ENCODE data around the gene KMT2C. TPM values are rescaled to one million over a fixed set of nuclear protein-coding genes. Genes with fewer than 3 reads are reported as not detected.
"Not testable (repeated sequence)": the region's sequence is repeated elsewhere in the genome, so short reads cannot be mapped to it uniquely, and the experiment has no call there.

KMT2C gene
- total RNA-seq, 4 donors from 2014 or later: 44.1 to 67.6 (median 63.9) TPM

DNA sequence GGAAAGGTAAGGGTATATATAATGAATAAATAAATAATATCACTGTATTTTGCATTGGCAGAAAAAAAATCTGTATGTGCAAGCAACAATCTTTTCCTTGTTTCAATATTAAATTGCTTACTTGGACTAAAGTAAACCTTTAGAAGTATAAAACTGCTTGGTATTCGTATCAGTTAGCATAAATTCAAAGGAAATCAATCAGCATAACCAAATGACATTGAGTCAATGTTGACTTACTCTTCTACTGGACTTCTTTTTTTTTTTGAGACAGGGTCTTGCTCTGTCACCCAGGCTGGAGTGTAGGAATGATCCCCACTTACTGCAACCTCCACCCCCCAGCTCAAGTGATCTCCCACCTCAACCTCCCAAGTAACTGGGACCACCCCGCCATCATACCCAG lies 42.3 kb upstream of the KMT2C start:
- Histone ChIP-seq H3K27me3 (no peaks in the 10 kb centered on the region), H3K4me1 (no peaks in the 10 kb centered on the region), H3K9me3 (no peaks in the 10 kb centered on the region), H3K27ac (no peak overlapping the region), H3K4me3 (no peak overlapping the region), H3K36me3 (no peaks in the 10 kb centered on the region)
- TF ChIP-seq, protein P1, sequence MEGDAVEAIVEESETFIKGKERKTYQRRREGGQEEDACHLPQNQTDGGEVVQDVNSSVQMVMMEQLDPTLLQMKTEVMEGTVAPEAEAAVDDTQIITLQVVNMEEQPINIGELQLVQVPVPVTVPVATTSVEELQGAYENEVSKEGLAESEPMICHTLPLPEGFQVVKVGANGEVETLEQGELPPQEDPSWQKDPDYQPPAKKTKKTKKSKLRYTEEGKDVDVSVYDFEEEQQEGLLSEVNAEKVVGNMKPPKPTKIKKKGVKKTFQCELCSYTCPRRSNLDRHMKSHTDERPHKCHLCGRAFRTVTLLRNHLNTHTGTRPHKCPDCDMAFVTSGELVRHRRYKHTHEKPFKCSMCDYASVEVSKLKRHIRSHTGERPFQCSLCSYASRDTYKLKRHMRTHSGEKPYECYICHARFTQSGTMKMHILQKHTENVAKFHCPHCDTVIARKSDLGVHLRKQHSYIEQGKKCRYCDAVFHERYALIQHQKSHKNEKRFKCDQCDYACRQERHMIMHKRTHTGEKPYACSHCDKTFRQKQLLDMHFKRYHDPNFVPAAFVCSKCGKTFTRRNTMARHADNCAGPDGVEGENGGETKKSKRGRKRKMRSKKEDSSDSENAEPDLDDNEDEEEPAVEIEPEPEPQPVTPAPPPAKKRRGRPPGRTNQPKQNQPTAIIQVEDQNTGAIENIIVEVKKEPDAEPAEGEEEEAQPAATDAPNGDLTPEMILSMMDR (IDR thresholded peaks at IDR 0.05 in 4 of 5, conservative IDR thresholded peaks at IDR 0.05 in 1 of 5): no peak
- no peak for TF ChIP-seq POLR2A (IDR thresholded peaks at IDR 0.05)
- no peak for ATAC-seq
- no peak for DNase-seq
- in situ Hi-C loops (cut with MboI; ENCODE audit: low sequenced_read_pairs in 4 of 4): no loop called here
- intact Hi-C loops (cut with DNase I; ENCODE audit: low total_unique reads): no loop called here

DNA sequence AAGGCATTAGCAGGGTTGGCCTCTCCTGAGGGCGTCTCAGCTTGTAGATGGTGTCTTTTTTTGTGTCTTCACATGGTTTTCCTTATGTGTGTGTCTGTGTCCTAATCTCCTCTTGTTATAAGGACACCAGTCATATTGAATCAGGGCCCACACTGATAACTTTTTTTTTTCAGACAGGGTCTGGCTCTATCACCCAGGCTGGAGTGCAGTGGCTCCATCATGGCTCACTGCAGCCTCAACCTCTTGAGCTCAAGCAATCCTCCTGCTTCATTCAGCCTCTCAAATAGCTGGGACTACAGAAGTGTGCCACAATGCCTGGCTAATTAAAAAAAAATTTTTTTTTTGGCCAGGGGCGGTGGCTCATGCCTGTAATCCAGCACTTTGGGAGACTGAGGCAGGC lies 41.3 kb upstream of the KMT2C start:
- intact Hi-C loops (cut with DNase I; ENCODE audit: low total_unique reads) (no loop called here), in situ Hi-C loops (cut with MboI; ENCODE audit: low sequenced_read_pairs in 4 of 4) (no loop called here)
- Histone ChIP-seq H3K27ac (no peak overlapping the region), H3K4me1 (no peaks in the 10 kb centered on the region), H3K9me3 (no peaks in the 10 kb centered on the region), H3K4me3 (no peak overlapping the region), H3K27me3 (no peaks in the 10 kb centered on the region), H3K36me3 (no peaks in the 10 kb centered on the region)
- TF ChIP-seq, protein P1 (IDR thresholded peaks at IDR 0.05 in 4 of 5, conservative IDR thresholded peaks at IDR 0.05 in 1 of 5): no peak
- no peak for TF ChIP-seq POLR2A (IDR thresholded peaks at IDR 0.05)
- DNase-seq: no peak
- no peak for ATAC-seq

DNA sequence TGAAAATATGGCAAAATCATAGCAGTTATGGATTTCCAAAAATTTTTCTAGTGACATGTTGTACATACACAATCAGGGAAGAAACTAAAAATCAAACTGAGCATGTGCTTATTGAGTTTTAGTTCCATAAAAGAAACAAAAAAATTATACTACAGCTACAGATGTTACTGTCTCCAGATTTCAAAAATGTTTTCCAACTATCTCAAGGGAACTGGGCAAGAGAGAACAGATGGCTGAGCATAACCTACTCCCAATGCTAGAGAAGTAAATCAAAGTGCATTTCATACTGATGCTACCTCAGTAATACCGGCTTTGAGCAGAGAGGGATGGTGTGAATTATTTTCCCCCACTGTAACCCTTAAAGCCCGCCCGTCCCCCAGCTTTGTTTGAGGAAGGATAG lies 40.7 kb upstream of the KMT2C start:
- TF ChIP-seq, protein P1 (IDR thresholded peaks at IDR 0.05 in 4 of 5, conservative IDR thresholded peaks at IDR 0.05 in 1 of 5): no peak
- TF ChIP-seq POLR2A (IDR thresholded peaks at IDR 0.05): no peak
- no peaks in the 10 kb centered on the region for H3K36me3 ChIP-seq
- H3K4me3 ChIP-seq: no peak overlapping the region
- intact Hi-C loops (cut with DNase I; ENCODE audit: low total_unique reads) (no loop called here), in situ Hi-C loops (cut with MboI; ENCODE audit: low sequenced_read_pairs in 4 of 4) (no loop called here)
- H3K4me1 ChIP-seq: no peaks in the 10 kb centered on the region
- H3K27ac ChIP-seq: no peak overlapping the region
- H3K9me3 ChIP-seq: no peaks in the 10 kb centered on the region
- no peak for ATAC-seq
- DNase-seq: no peak
- no peaks in the 10 kb centered on the region for H3K27me3 ChIP-seq

DNA sequence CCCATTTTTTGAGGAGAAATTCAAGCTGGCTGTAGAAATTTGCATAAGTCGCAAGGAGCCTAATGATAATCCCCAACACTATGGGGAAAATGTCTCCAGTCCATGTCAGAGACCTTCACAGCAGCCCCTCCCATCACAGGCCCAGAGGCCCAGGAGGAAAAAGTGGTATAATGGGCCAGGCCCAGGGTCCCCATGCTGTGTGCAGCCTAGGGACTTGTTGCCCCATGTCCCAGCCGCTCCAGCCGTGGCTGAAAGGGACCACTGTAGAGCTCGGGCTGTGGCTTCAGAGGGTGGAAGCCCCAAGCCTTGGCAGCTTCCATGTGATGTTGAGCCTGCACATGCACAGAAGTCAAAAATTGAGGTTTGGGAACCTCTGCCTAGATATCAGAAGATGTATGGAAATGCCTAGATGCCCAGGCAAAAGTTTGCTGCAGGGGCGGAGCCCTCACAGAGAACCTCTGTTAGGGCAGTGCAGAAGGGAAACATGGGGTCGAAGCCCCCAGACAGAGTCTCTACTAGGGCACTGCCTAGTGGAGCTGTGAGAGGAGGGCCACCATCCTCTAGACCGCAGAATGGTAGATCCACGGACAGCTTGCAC lies 35.3 kb upstream of the KMT2C start:
- H3K4me3 ChIP-seq; H3K27me3 ChIP-seq; H3K9me3 ChIP-seq; H3K4me1 ChIP-seq; ATAC-seq; H3K27ac ChIP-seq; DNase-seq; H3K36me3 ChIP-seq; in situ Hi-C loops (cut with MboI; ENCODE audit: low sequenced_read_pairs in 4 of 4); intact Hi-C loops (cut with DNase I; ENCODE audit: low total_unique reads): not testable (repeated sequence)

DNA sequence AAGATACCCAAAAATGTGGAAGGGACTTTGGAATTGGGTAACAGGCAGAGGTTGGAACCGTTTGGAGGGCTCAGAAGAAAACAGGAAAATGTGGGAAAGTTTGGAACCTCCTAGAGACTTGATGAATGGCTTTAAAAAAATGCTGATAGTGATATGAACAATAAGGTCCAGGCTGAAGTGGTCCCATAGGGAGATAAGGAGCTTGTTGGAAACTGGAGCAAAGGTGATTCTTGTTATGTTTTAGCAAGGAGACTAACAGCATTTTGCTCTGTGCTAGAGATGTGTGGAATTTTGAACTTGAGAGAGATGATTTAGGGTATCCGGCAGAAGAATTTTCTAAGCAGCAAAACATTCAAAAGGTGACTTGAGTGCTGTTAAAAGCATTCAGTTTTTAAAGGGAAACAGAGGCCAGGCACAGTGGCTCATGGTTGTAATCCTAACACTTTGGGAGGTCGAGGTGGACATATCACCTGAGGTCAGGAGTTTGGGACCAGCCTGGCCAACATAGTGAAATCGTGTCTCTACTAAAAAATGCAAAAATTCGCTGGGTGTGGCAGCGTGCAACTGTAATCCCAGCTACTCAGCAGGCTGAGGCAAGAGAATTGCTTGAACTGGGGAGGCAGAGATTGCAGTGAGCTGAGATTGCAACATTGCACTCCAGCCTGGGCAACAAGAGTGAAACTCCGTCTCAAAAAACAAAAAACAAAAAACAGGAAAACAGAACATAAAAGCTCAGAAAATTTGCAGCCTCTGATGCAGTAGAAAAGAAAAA lies 34.6 kb upstream of the KMT2C start:
- H3K9me3 ChIP-seq; ATAC-seq; H3K4me3 ChIP-seq; H3K4me1 ChIP-seq; intact Hi-C loops (cut with DNase I; ENCODE audit: low total_unique reads); in situ Hi-C loops (cut with MboI; ENCODE audit: low sequenced_read_pairs in 4 of 4); DNase-seq; H3K36me3 ChIP-seq; H3K27me3 ChIP-seq; H3K27ac ChIP-seq: not testable (repeated sequence)

DNA sequence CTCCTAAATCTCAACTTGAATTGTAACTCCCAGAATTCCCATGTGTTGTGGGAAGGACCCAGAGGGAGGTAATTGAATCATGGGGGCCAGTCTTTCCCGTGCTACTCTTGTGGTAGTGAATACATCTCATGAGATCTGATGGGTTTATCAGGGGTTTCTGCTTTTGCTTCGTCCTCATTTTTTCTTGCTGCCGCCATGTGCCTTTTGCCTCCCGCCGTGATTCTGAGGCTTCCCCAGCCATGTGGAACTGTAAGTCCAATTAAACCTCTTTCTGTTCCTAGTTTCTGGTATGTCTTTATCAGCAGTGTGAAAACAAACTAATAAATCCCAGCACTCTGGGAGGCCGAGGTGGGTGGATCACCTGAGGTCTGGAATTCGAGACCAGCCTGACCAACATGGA lies 33.8 kb upstream of the KMT2C start:
- ATAC-seq; DNase-seq; in situ Hi-C loops (cut with MboI; ENCODE audit: low sequenced_read_pairs in 4 of 4); H3K4me1 ChIP-seq; H3K9me3 ChIP-seq; H3K27ac ChIP-seq; H3K27me3 ChIP-seq; H3K4me3 ChIP-seq; H3K36me3 ChIP-seq: not testable (repeated sequence)
- intact Hi-C loops (cut with DNase I; ENCODE audit: low total_unique reads): loop anchor here (10.0 kb wide), 2 partner anchors 235 to 1385 kb away; partner anchors contain the start of genes AGAP3, FASTK and TMUB1

Data from gastrocnemius medialis (tissue), 4 donors.